Measurements from ENCODE around the gene FMN1. TPM values are rescaled to one million over a fixed set of nuclear protein-coding genes. Genes with fewer than 3 reads are reported as not detected.

FMN1 gene
- total and polyA plus RNA-seq, 2 of the 8 experiments (the other 6 are each of a cell fraction or from before 2014, with no cell fraction given) = 0.27 to 3.7 TPM

DNA sequence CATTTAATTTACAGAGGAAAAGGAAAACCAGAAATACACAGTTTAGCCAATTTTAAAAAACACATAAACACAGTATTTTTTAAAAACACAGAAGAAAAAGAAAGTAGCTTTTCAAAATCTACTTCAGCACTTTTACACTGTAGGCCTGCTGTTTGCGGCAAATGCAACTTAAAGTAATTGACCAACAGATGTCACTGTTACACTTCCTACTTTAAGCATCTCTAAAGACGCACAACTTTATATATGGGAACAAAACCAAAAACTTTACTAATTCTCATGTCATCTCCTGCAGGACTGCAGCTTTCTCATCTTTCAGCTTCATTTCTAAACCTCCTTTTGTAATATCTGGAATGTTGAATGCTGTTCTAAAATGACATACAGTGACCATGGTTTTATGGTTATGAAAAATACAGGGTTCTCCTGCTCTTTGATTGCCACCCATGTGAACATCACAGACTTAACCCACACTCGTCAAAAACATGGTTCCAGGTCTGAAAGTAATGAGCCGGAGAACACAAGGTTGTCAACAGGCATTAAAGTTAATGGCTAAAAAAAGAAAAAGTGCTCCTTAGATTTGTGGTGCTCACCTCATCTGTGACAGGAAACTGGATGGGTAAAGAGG is 107.9 kb downstream of the FMN1 start:
- peak; percentile 77 for TF ChIP-seq RAD21 (IDR thresholded peaks at IDR 0.05 in 1 of 2, conservative IDR thresholded peaks at IDR 0.05 in 1 of 2; ENCODE audit: low read depth in 2 of 2, low read length in 2 of 2)
- TF ChIP-seq, protein P1, sequence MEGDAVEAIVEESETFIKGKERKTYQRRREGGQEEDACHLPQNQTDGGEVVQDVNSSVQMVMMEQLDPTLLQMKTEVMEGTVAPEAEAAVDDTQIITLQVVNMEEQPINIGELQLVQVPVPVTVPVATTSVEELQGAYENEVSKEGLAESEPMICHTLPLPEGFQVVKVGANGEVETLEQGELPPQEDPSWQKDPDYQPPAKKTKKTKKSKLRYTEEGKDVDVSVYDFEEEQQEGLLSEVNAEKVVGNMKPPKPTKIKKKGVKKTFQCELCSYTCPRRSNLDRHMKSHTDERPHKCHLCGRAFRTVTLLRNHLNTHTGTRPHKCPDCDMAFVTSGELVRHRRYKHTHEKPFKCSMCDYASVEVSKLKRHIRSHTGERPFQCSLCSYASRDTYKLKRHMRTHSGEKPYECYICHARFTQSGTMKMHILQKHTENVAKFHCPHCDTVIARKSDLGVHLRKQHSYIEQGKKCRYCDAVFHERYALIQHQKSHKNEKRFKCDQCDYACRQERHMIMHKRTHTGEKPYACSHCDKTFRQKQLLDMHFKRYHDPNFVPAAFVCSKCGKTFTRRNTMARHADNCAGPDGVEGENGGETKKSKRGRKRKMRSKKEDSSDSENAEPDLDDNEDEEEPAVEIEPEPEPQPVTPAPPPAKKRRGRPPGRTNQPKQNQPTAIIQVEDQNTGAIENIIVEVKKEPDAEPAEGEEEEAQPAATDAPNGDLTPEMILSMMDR (IDR thresholded peaks at IDR 0.05; ENCODE audit: control extremely low read depth in 1 of 3, insufficient read depth in 1 of 3, low read depth in 1 of 3, low read length in 3 of 3) = peak in 2 of 3 experiments; percentile 30 to 52; a peak in 2 of 4 replicates
- TF ChIP-seq ZNF274 (IDR thresholded peaks at IDR 0.05; ENCODE audit: borderline replicate concordance, extremely low read depth, low read length) = no peak
- Histone ChIP-seq H3K4me2 (ENCODE audit: insufficient read depth in 1 of 2, low read depth in 2 of 2, low read length in 2 of 2) (no peak overlapping the region), H3K14ac (ENCODE audit: insufficient read length) (no peak overlapping the region), H4K5ac (ENCODE audit: insufficient read length, low read depth, low read length) (no peak overlapping the region), H3K27me3 (replicated peaks in 1 of 4; ENCODE audit: control insufficient read depth in 3 of 4, extremely low read depth in 1 of 4, insufficient read depth in 3 of 4, low read length in 3 of 4) (no peaks in the 10 kb centered on the region), H2BK15ac (ENCODE audit: low read length) (no peak overlapping the region), H3K23ac (ENCODE audit: insufficient read length) (no peak overlapping the region), H3K9ac (replicated peaks in 1 of 4; ENCODE audit: extremely low read depth in 1 of 4, low read depth in 3 of 4, low read length in 3 of 4) (no peak overlapping the region), H2BK5ac (ENCODE audit: low read depth, low read length) (no peak overlapping the region), H3K79me1 (ENCODE audit: low read depth, low read length) (no peaks in the 10 kb centered on the region), H3K9me3 (ENCODE audit: insufficient read depth in 2 of 2, low read depth in 1 of 2, low read length in 1 of 2) (no peaks in the 10 kb centered on the region), H4K8ac (ENCODE audit: extremely low read depth, insufficient read depth, low read length) (no peak overlapping the region), H2BK20ac (ENCODE audit: low read length) (no peak overlapping the region), H3K56ac (replicated peaks; ENCODE audit: insufficient read length, low read depth, low read length) (no peak overlapping the region), H2AK5ac (ENCODE audit: low read depth, low read length) (no peak overlapping the region), H3K4me3 (ENCODE audit: extremely low read depth in 1 of 4, insufficient read depth in 2 of 4, low read depth in 3 of 4, low read length in 4 of 4) (no peak overlapping the region), H3K27ac (ENCODE audit: low read depth, low read length) (no peak overlapping the region), H4K91ac (replicated peaks; ENCODE audit: insufficient read length, low read length) (no peak overlapping the region), H3K36me3 (ENCODE audit: control insufficient read depth in 2 of 4, insufficient read depth in 4 of 4, low read length in 3 of 4) (no peaks in the 10 kb centered on the region), H2AFZ (ENCODE audit: low read length) (no peak overlapping the region), H2BK12ac (ENCODE audit: low read depth, low read length) (no peak overlapping the region), H3K4ac (replicated peaks; ENCODE audit: insufficient read length, low read depth, low read length) (no peak overlapping the region), H4K20me1 (replicated peaks in 1 of 2; ENCODE audit: control insufficient read depth in 1 of 2, insufficient read depth in 2 of 2, low read length in 2 of 2) (no peaks in the 10 kb centered on the region), H3K4me1 (replicated peaks in 1 of 4; ENCODE audit: control insufficient read depth in 3 of 4, insufficient read depth in 4 of 4, low read length in 3 of 4) (peaks cover 0 to 15% (median 6%) of the 10 kb centered on the region in 4 experiments; a peak in 5 of 7 replicates), H3K79me2 (ENCODE audit: control insufficient read depth in 1 of 2, insufficient read depth in 2 of 2, low read length in 2 of 2) (no peaks in the 10 kb centered on the region), H2BK120ac (replicated peaks; ENCODE audit: low read depth, low read length) (no peak overlapping the region), H3K23me2 (ENCODE audit: low read depth, low read length) (no peaks in the 10 kb centered on the region; the same call in none of the 2 replicates), H3K18ac (ENCODE audit: extremely low read depth, low read length) (no peak overlapping the region)
- ChIA-PET CTCF (ENCODE audit: partially characterized antibody) (interaction anchor here (0.6 to 14.4 kb wide), 22 partner anchors 10 to 618 kb away, joined by 3 to 161 read pairs (median 4); no protein-coding TSS in a partner anchor), POLR2A (ENCODE audit: partially characterized antibody) (no interaction called here)
- 70% methylated on average over 4 of the region's 4 CpGs; no CpG with 5 or more reads in 1 of the 2 experiments for WGBS, 2 experiments (ENCODE audit: extremely low coverage in 1 of 2, insufficient coverage in 1 of 2, insufficient read length in 1 of 2, insufficient replicate concordance in 2 of 2, low coverage in 1 of 2, low lambda C conversion rate in 2 of 2, missing lambda C conversion rate in 1 of 2)
- DNase-seq (ENCODE audit: low read depth in 1 of 2, low spot score in 2 of 2) = no peak
- peak; percentile 13 for FAIRE-seq
